Upper lobe of right lung (tissue), 1 donor: ENCODE measurements around the gene ZNF397. TPM values are rescaled to one million over a fixed set of nuclear protein-coding genes. Genes with fewer than 3 reads are reported as not detected.

Experiments
- ATAC-seq: fragments of 200-7000 bp; cut with Tn5 transposase; one replicate; pipeline ENCODE4 v1.9.1; 2020; ENCODE audit warnings: mild to moderate bottlenecking, moderate library complexity
- DNase-seq: peaks from one replicate; pipeline ENCODE4 v3.0.0-alpha.2; 2020
- H3K27ac ChIP-seq: fragments of 200-600 bp; one replicate; pipeline ENCODE4 v1.8.0; 2022
- H3K27me3 ChIP-seq: fragments of 200-600 bp; one replicate; pipeline ENCODE4 v1.8.0; 2022; ENCODE audit warnings: mild to moderate bottlenecking
- H3K36me3 ChIP-seq: fragments of 200-600 bp; one replicate; pipeline ENCODE4 v1.8.0; 2022
- H3K4me1 ChIP-seq: fragments of 200-600 bp; one replicate; pipeline ENCODE4 v1.8.0; 2022
- H3K4me3 ChIP-seq: fragments of 200-600 bp; one replicate; pipeline ENCODE4 v1.8.0; 2022; ENCODE audit warnings: mild to moderate bottlenecking
- H3K9me3 ChIP-seq: fragments of 200-600 bp; one replicate; pipeline ENCODE4 v1.8.0; 2022
- CTCF ChIP-seq: fragments of 200-600 bp; IDR thresholded peaks from one replicate; pipeline ENCODE4 v1.8.0; 2022; ENCODE audit warnings: antibody characterized with exemption
- intact Hi-C: fragments of 100-400 bp; cut with DNase I; formaldehyde crosslinking; loops from one replicate; pipeline ENCODE4 v1.11.0; 2022
- total RNA-seq: library from RNA; stranded (reverse); fragmentation: NEBNext Ultra II Directional; extraction: Animal tissue kit (Norgen Biotek cat#: 25700); gene quantifications from one replicate; pipeline ENCODE4 v1.2.1, GENCODE V29; 2021
- donor health status: DM: no; HTN: yes; CAD: no; lungs with severe emphysema.

ZNF397 gene
- total RNA-seq, 1 donor from 2014 or later, result 29.2 TPM

- no peaks in the 10 kb centered on the region for H3K36me3 ChIP-seq
- DNase-seq (no peak), ATAC-seq (no peak)
- no peak overlapping the region for H3K27ac ChIP-seq
- intact Hi-C loops, result no loop called here
- no peaks in the 10 kb centered on the region for H3K27me3 ChIP-seq
- no peak overlapping the region for H3K4me3 ChIP-seq
- no peaks in the 10 kb centered on the region for H3K4me1 ChIP-seq
- H3K9me3 ChIP-seq, result no peaks in the 10 kb centered on the region
- TF ChIP-seq CTCF, result no peak
Observed at GRCh38 chr18:35283923-35284794, 43.3 kb downstream of the ZNF397 start.

GRCh38 chr18:35284841-35285240, 44.0 kb downstream of the ZNF397 start:
- no peak for TF ChIP-seq CTCF
- no peak overlapping the region for H3K27ac ChIP-seq
- no peaks in the 10 kb centered on the region for H3K4me1 ChIP-seq
- H3K27me3 ChIP-seq, result no peaks in the 10 kb centered on the region
- no peak for DNase-seq
- no peaks in the 10 kb centered on the region for H3K9me3 ChIP-seq
- intact Hi-C loops, result no loop called here
- no peaks in the 10 kb centered on the region for H3K36me3 ChIP-seq
- no peak for ATAC-seq
- H3K4me3 ChIP-seq, result no peak overlapping the region

GRCh38 chr18:35289293-35289692, 48.5 kb downstream of the ZNF397 start:
- H3K27me3 ChIP-seq, result no peaks in the 10 kb centered on the region
- peak overlapping the region; percentile 84 for H3K27ac ChIP-seq
- DNase-seq (no peak), ATAC-seq (no peak)
- peaks cover 7% of the 10 kb centered on the region for H3K36me3 ChIP-seq
- intact Hi-C loops, result no loop called here
- H3K9me3 ChIP-seq, result no peaks in the 10 kb centered on the region
- peaks cover 11% of the 10 kb centered on the region for H3K4me1 ChIP-seq
- TF ChIP-seq CTCF, result no peak
- H3K4me3 ChIP-seq, result peak overlapping the region; percentile 85

GRCh38 chr18:35289727-35290093, 48.9 kb downstream of the ZNF397 start:
- H3K27me3 ChIP-seq, result no peaks in the 10 kb centered on the region
- peaks cover 7% of the 10 kb centered on the region for H3K36me3 ChIP-seq
- ATAC-seq (peak; percentile 27), DNase-seq (peak; percentile 67)
- intact Hi-C loops, result no loop called here
- peaks cover 11% of the 10 kb centered on the region for H3K4me1 ChIP-seq
- no peak for TF ChIP-seq CTCF
- peak overlapping the region; percentile 84 for H3K27ac ChIP-seq
- H3K9me3 ChIP-seq, result no peaks in the 10 kb centered on the region
- H3K4me3 ChIP-seq, result peak overlapping the region; percentile 85

- Histone ChIP-seq H3K27me3 (no peaks in the 10 kb centered on the region), H3K4me1 (peaks cover 11% of the 10 kb centered on the region), H3K36me3 (peaks cover 11% of the 10 kb centered on the region), H3K27ac (peak within 1 kb of the TSS; percentile 84), H3K9me3 (no peaks in the 10 kb centered on the region), H3K4me3 (peak within 1 kb of the TSS; percentile 85)
- DNase-seq (peak; percentile 98), ATAC-seq (peak; percentile 100)
- no peak for TF ChIP-seq CTCF
- intact Hi-C loops, result no loop called here
Observed at GRCh38 chr18:35290094-35290735, 49.4 kb downstream of the ZNF397 start, which contains the start of gene ZSCAN30. TSS of gene ZSCAN30 (minus strand) at chr18:35290229. CDS start at chr18:35264352, 25,877 bp downstream.
